Chondrocyte (in vitro differentiated cells): Measurements from ENCODE around the gene CELSR2. TPM values are rescaled to one million over a fixed set of nuclear protein-coding genes. Genes with fewer than 3 reads are reported as not detected.

Experiments used
- DNase-seq: peaks from one replicate; pipeline ENCODE4 v3.0.0; 2021; ENCODE audit warnings: mixed read lengths, low spot score
- H3K27ac Mint-ChIP-seq: one replicate; pipeline ENCODE4 v1.8.0; 2021; ENCODE audit warnings: mild to moderate bottlenecking, moderate library complexity, mixed read lengths; ENCODE audit not compliant: unreplicated experiment
- H3K27me3 Mint-ChIP-seq: 2 replicates; pipeline ENCODE4 v1.8.0; 2021; ENCODE audit warnings: low read depth, mixed read lengths
- H3K36me3 Mint-ChIP-seq: 2 replicates; pipeline ENCODE4 v1.8.0; 2021; ENCODE audit warnings: low read depth, mixed read lengths
- H3K4me1 Mint-ChIP-seq: 2 replicates; pipeline ENCODE4 v1.8.0; 2021; ENCODE audit warnings: low read depth, mild to moderate bottlenecking, mixed read lengths
- H3K4me3 Mint-ChIP-seq: one replicate; pipeline ENCODE4 v1.8.0; 2021; ENCODE audit warnings: mild to moderate bottlenecking, moderate library complexity, mixed read lengths; ENCODE audit not compliant: unreplicated experiment
- H3K9me3 Mint-ChIP-seq: 2 replicates; pipeline ENCODE4 v1.8.0; 2021; ENCODE audit warnings: low read depth, mixed read lengths
- total RNA-seq: library from RNA; stranded (reverse); gene quantifications from 3 replicates; pipeline ENCODE4 v1.2.1, GENCODE V29; 2021
- TF ChIP-seq, protein P1 (sequence below): fragments of 200-600 bp; sonication (generic); IDR thresholded peaks from 2 replicates; pipeline ENCODE4 v1.5.0; 2021; ENCODE audit warnings: antibody characterized with exemption, mild to moderate bottlenecking, moderate library complexity

The CELSR2 gene
- total RNA-seq, 1 donor from 2014 or later = 10.3 TPM

- Mint-ChIP-seq H3K36me3 (no peaks in the 10 kb centered on the region), H3K9me3 (no peaks in the 10 kb centered on the region), H3K27me3 (no peaks in the 10 kb centered on the region), H3K4me3 (no peak overlapping the region), H3K27ac (no peak overlapping the region), H3K4me1 (peaks cover 1% of the 10 kb centered on the region)
- TF ChIP-seq, protein P1, sequence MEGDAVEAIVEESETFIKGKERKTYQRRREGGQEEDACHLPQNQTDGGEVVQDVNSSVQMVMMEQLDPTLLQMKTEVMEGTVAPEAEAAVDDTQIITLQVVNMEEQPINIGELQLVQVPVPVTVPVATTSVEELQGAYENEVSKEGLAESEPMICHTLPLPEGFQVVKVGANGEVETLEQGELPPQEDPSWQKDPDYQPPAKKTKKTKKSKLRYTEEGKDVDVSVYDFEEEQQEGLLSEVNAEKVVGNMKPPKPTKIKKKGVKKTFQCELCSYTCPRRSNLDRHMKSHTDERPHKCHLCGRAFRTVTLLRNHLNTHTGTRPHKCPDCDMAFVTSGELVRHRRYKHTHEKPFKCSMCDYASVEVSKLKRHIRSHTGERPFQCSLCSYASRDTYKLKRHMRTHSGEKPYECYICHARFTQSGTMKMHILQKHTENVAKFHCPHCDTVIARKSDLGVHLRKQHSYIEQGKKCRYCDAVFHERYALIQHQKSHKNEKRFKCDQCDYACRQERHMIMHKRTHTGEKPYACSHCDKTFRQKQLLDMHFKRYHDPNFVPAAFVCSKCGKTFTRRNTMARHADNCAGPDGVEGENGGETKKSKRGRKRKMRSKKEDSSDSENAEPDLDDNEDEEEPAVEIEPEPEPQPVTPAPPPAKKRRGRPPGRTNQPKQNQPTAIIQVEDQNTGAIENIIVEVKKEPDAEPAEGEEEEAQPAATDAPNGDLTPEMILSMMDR = no peak
- DNase-seq = no peak
Measured at GRCh38 chr1:109293026-109293425, 43.7 kb downstream of the CELSR2 start.

- TF ChIP-seq, protein P1 = no peak
- Mint-ChIP-seq H3K9me3 (no peaks in the 10 kb centered on the region), H3K27ac (no peak overlapping the region), H3K36me3 (no peaks in the 10 kb centered on the region), H3K4me1 (peaks cover 16% of the 10 kb centered on the region), H3K4me3 (no peak overlapping the region), H3K27me3 (no peaks in the 10 kb centered on the region)
- no peak for DNase-seq
Measured at GRCh38 chr1:109294481-109294880, 45.1 kb downstream of the CELSR2 start.

DNA sequence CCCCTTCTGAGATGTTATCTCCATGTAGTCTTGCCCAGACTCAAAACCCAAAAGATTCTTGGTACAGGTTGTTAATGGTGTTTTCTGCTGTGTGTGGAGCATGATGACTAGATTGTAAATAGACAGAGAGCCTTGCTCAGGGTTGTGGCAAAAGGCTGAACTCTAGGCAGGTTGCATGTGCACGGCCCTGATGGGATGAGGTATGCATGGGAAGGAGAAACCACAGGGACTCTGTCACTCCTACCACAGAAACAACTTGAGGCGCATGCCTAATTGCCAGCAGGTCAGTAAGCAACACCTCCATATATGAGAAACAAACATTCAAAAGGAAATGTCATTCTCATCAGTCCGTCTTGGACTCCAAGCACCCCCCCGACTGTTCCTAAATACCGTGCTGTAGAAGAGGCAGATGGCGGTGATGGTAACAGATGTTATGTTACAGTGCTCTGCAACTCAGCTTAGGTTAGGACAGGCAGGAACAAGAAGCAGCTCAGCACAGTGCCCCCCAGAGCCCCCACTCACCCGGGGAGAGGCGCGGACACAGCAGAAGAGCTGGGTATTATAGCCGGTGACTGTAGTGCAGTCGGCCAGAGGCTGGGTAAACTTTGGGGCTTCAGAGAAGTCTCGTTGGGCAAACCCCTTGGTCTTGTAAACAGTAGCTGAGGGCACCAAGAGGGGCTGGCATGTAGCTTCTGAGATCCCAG is 46.5 kb downstream of the CELSR2 start:
- Mint-ChIP-seq H3K9me3 (no peaks in the 10 kb centered on the region), H3K4me3 (no peak overlapping the region), H3K27ac (no peak overlapping the region), H3K4me1 (peaks cover 26% of the 10 kb centered on the region), H3K36me3 (no peaks in the 10 kb centered on the region), H3K27me3 (no peaks in the 10 kb centered on the region)
- no peak for DNase-seq
- TF ChIP-seq, protein P1 = no peak

GRCh38 chr1:109296782-109297181 is 47.4 kb downstream of the CELSR2 start:
- no peak overlapping the region for H3K4me3 Mint-ChIP-seq
- H3K4me1 Mint-ChIP-seq = peaks cover 26% of the 10 kb centered on the region
- no peak overlapping the region for H3K27ac Mint-ChIP-seq
- TF ChIP-seq, protein P1 = no peak
- H3K36me3 Mint-ChIP-seq = no peaks in the 10 kb centered on the region
- no peaks in the 10 kb centered on the region for H3K9me3 Mint-ChIP-seq
- no peaks in the 10 kb centered on the region for H3K27me3 Mint-ChIP-seq
- DNase-seq = no peak

GRCh38 chr1:109298666-109299557 is 49.6 kb downstream of the CELSR2 start:
- Mint-ChIP-seq H3K4me1 (peaks cover 26% of the 10 kb centered on the region), H3K36me3 (no peaks in the 10 kb centered on the region), H3K9me3 (no peaks in the 10 kb centered on the region), H3K4me3 (peak overlapping the region; percentile 7), H3K27ac (peak overlapping the region; percentile 89), H3K27me3 (no peaks in the 10 kb centered on the region)
- DNase-seq = no peak
- TF ChIP-seq, protein P1 = no peak
